HUES64 (cell line): Measurements from ENCODE around the gene PANK3.

Experiments
- H3K27ac ChIP-seq: 2 replicates; pipeline ENCODE4 v1.7.0; 2013; ENCODE audit warnings: low read depth, low read length, inconsistent platforms
- H3K27me3 ChIP-seq: 2 replicates; pipeline ENCODE4 v1.6.1; 2013; ENCODE audit warnings: mild to moderate bottlenecking, low read length; ENCODE audit not compliant: insufficient read depth
- H3K36me3 ChIP-seq: 2 replicates; pipeline ENCODE4 v1.6.1; 2013; ENCODE audit warnings: mild to moderate bottlenecking, low read length; ENCODE audit not compliant: insufficient read depth
- H3K4me1 ChIP-seq: 2 replicates; pipeline ENCODE4 v1.6.1; 2013; ENCODE audit warnings: mild to moderate bottlenecking, low read length, moderate library complexity; ENCODE audit not compliant: insufficient read depth
- H3K4me3 ChIP-seq: 2 replicates; pipeline ENCODE4 v1.5.1; 2013; ENCODE audit warnings: mild to moderate bottlenecking, low read length, moderate library complexity
- H3K9ac ChIP-seq: 2 replicates; pipeline ENCODE4 v1.6.1; 2013; ENCODE audit warnings: mild to moderate bottlenecking, low read depth, low read length
- H3K9me3 ChIP-seq: 2 replicates; pipeline ENCODE4 v1.6.1; 2013; ENCODE audit warnings: low read depth, low read length; ENCODE audit not compliant: insufficient read depth
- WGBS: fragments of 150-250, 120-280 bp; methylation state at CpG from one replicate; pipeline ENCODE4 v1.1.7; 2013; ENCODE audit warnings: missing lambda C conversion rate; 5-methylcytosine and 5-hydroxymethylcytosine counted together

The PANK3 gene

DNA sequence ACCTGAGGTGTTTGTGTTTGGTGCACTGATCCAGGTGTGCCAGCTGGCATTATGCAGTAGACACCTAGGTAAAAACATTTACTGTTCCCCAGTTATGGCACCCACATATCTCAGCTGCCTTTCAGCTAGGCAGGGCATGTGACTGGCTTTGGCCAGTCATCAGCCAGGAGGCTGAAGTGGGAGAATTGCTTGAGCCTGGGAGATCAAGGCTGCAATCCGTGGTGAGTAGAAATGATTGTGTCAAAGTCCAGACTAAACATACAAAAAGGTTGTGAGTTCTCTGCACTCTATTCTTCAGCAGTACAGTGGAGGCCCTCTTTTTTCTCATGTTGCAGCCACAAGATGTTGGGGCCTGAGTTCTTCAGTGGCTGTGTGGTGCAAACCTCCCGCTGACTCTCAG, 53.3 kb downstream of the PANK3 start:
- no peaks in the 10 kb centered on the region for H3K4me1 ChIP-seq
- no peak overlapping the region for H3K9ac ChIP-seq
- peaks cover 24% of the 10 kb centered on the region for H3K27me3 ChIP-seq
- no peak overlapping the region for H3K4me3 ChIP-seq
- no peaks in the 10 kb centered on the region for H3K9me3 ChIP-seq
- H3K36me3 ChIP-seq, result no peaks in the 10 kb centered on the region
- 75% methylated on average over 1 of the region's 2 CpGs for WGBS
- H3K27ac ChIP-seq, result no peak overlapping the region

GRCh38 chr5:168513861-168514428, 65.2 kb downstream of the PANK3 start:
- H3K27ac ChIP-seq, result no peak overlapping the region
- H3K9me3 ChIP-seq, result no peaks in the 10 kb centered on the region
- H3K9ac ChIP-seq, result no peak overlapping the region
- no peaks in the 10 kb centered on the region for H3K27me3 ChIP-seq
- H3K36me3 ChIP-seq, result peaks cover 100% of the 10 kb centered on the region
- no peak overlapping the region for H3K4me3 ChIP-seq
- no CpG with 5 or more reads among the region's 2 CpGs for WGBS
- H3K4me1 ChIP-seq, result no peaks in the 10 kb centered on the region

DNA sequence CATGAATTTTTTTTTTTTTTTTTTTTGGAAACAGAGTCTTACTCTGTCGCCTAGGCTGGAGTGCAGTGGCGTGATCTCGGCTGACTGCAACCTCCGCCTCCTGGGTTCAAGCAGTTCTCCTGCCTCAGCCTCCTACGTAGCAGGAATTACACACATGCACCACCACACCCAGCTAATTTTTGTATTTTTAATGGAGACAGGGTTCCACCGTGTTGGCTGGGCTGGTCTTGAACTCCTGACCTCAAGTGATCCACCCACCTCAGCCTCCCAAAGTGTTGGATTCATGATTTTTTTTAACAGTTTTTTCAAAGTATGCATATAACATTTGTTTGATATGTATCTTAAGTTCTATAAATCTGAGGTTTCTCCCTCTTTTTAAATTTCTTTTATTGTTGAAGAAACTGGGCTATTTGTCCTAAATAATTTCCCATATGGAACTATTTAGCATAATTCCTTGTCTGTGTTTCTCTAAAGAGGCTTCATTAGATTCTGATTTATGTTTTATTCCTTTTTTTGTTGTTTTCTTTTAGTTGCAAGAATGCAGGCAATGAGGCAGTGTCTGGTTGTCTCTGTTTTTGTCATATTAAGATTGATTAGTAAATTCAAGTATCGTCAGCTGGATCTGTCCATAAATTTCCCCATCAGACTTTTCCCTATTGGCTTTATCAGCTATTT, 76.5 kb downstream of the PANK3 start:
- no peaks in the 10 kb centered on the region for H3K4me1 ChIP-seq
- H3K4me3 ChIP-seq, result no peak overlapping the region
- no peak overlapping the region for H3K9ac ChIP-seq
- no peaks in the 10 kb centered on the region for H3K27me3 ChIP-seq
- 95% methylated on average over 6 of the region's 7 CpGs for WGBS
- H3K27ac ChIP-seq, result no peak overlapping the region
- peaks cover 94% of the 10 kb centered on the region for H3K36me3 ChIP-seq
- H3K9me3 ChIP-seq, result no peaks in the 10 kb centered on the region
